ENCODE results near the gene TIMMDC1. TPM values are rescaled to one million over a fixed set of nuclear protein-coding genes. Genes with fewer than 3 reads are reported as not detected.
A peak's percentile ranks its signal among the peaks of the same experiment; 100 is the strongest.

The TIMMDC1 gene
- total RNA-seq, 1 donor, result 65.6 TPM

- TF ChIP-seq CTCF (IDR thresholded peaks at IDR 0.05; ENCODE audit: insufficient read depth, low read length), result no peak
- no peak for DNase-seq (ENCODE audit: low read depth)
- no peak overlapping the region for H3K4me3 ChIP-seq (ENCODE audit: low read depth, low read length)
Measured at GRCh38 chr3:119538772-119539171, 40.4 kb downstream of the TIMMDC1 start.

GRCh38 chr3:119541547-119541946 is 43.2 kb downstream of the TIMMDC1 start:
- H3K4me3 ChIP-seq (ENCODE audit: low read depth, low read length), result no peak overlapping the region
- DNase-seq (ENCODE audit: low read depth), result no peak
- no peak for TF ChIP-seq CTCF (IDR thresholded peaks at IDR 0.05; ENCODE audit: insufficient read depth, low read length)

- DNase-seq (ENCODE audit: low read depth), result no peak
- no peak for TF ChIP-seq CTCF (IDR thresholded peaks at IDR 0.05; ENCODE audit: insufficient read depth, low read length)
Measured at GRCh38 chr3:119542168-119542767, 43.9 kb downstream of the TIMMDC1 start.

GRCh38 chr3:119543147-119543546 is 44.8 kb downstream of the TIMMDC1 start:
- no peak for DNase-seq (ENCODE audit: low read depth)
- no peak for TF ChIP-seq CTCF (IDR thresholded peaks at IDR 0.05; ENCODE audit: insufficient read depth, low read length)
- H3K4me3 ChIP-seq (ENCODE audit: low read depth, low read length), result no peak overlapping the region

More at GRCh38 chr3:119542168-119542767, 43.9 kb downstream of the TIMMDC1 start:
- H3K4me3 ChIP-seq (ENCODE audit: low read depth, low read length), result no peak overlapping the region

- no peak for TF ChIP-seq CTCF (IDR thresholded peaks at IDR 0.05; ENCODE audit: insufficient read depth, low read length)
- H3K4me3 ChIP-seq (ENCODE audit: low read depth, low read length), result no peak overlapping the region
- DNase-seq (ENCODE audit: low read depth), result no peak
Measured at GRCh38 chr3:119547227-119547626, 48.9 kb downstream of the TIMMDC1 start.

GRCh38 chr3:119548341-119548740 is 50.0 kb downstream of the TIMMDC1 start:
- H3K4me3 ChIP-seq (ENCODE audit: low read depth, low read length), result no peak overlapping the region
- no peak for TF ChIP-seq CTCF (IDR thresholded peaks at IDR 0.05; ENCODE audit: insufficient read depth, low read length)
- peak; percentile 27 for DNase-seq (ENCODE audit: low read depth)
